GM12874 (cell line): ENCODE measurements around the gene GPR119.

Source experiments
- TF ChIP-seq, protein P1 (sequence below): IDR thresholded peaks from 2 replicates; pipeline ENCODE4 v1.5.1; 2011; ENCODE audit warnings: low read depth, mild to moderate bottlenecking, control low read depth, low read length, moderate library complexity; ENCODE audit not compliant: insufficient read depth

Gene GPR119

DNA sequence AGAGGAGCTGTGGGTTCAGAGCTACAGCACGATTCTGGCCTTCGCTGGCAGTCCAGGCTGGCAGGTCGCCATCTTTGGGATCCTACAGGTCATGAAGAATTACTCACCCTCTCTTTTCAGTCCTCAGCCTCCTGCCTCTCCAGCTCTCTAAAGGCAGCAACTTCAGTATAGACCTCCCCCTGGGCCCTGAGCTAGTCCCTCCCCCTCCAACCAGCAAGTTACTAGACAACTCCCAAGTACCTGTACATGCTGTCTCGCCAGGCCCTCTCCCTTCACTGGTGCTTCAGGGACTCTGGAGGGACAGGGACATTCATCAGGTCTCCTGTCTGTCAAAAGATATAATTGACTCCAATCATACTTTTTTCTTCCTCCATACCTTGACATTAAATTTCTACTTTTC is at the start of gene GPR119:
Gene GPR119 (minus strand): TSS at position 155 of the 400 bp plus-strand sequence. CDS start 227 bp downstream, outside the sequence.
- TF ChIP-seq, protein P1, sequence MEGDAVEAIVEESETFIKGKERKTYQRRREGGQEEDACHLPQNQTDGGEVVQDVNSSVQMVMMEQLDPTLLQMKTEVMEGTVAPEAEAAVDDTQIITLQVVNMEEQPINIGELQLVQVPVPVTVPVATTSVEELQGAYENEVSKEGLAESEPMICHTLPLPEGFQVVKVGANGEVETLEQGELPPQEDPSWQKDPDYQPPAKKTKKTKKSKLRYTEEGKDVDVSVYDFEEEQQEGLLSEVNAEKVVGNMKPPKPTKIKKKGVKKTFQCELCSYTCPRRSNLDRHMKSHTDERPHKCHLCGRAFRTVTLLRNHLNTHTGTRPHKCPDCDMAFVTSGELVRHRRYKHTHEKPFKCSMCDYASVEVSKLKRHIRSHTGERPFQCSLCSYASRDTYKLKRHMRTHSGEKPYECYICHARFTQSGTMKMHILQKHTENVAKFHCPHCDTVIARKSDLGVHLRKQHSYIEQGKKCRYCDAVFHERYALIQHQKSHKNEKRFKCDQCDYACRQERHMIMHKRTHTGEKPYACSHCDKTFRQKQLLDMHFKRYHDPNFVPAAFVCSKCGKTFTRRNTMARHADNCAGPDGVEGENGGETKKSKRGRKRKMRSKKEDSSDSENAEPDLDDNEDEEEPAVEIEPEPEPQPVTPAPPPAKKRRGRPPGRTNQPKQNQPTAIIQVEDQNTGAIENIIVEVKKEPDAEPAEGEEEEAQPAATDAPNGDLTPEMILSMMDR: no peak

GRCh38 chrX:130426531-130426930 is 41.1 kb upstream of the GPR119 start:
- TF ChIP-seq, protein P1: no peak

DNA sequence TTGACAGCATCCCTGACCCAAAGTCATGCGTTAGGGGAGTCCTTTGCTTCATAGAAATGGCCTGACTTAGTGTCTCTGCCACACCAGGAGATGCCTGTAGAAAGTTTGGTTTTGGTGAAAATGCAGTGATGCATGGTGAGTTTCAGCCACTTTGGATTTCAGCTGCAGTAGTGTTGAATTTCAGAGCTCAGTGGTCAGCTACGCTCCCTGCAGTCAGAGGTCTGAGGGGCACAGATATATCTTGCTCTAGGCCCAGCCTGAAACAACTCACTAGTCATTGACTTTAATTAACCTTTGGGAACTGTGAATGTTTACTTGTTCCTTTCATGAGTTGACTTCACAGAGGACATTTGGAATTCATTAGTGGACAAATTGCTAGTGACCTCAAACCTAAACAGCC is 33.8 kb upstream of the GPR119 start:
- TF ChIP-seq, protein P1: no peak

DNA sequence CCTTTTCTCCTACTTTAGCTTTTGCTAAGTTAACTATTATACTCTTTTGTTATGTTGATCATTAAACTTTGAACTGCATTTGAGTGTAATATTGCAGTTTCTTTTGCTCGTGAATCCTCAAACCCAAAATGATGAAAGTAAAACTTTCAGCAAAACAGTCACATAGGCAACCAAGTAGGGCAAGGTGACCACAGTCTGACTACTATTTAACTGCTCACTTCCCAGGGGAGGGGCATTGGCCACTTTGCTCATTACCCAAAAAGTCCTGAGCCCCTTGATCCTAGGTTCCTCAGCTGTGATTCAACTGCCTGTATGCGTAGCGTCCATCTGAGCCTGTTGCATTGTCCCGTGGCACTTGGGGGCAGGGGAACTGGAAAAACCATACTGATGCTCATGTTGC is 33.3 kb upstream of the GPR119 start:
- TF ChIP-seq, protein P1: no peak

GRCh38 chrX:130418066-130418465 is 32.6 kb upstream of the GPR119 start:
- TF ChIP-seq, protein P1: no peak

GRCh38 chrX:130416785-130417184 is 31.3 kb upstream of the GPR119 start:
- TF ChIP-seq, protein P1: no peak

GRCh38 chrX:130415201-130415600 is 29.7 kb upstream of the GPR119 start:
- TF ChIP-seq, protein P1: no peak
